ENCODE results near the gene PIK3IP1. TPM values are rescaled to one million over a fixed set of nuclear protein-coding genes. Genes with fewer than 3 reads are reported as not detected.
"Not testable (repeated sequence)": the region's sequence is repeated elsewhere in the genome, so short reads cannot be mapped to it uniquely, and the experiment has no call there.

Gene PIK3IP1
- total RNA-seq, 1 donor from 2014 or later = 12.3 TPM

GRCh38 chr22:31236044-31236443 lies 56.2 kb downstream of the PIK3IP1 start:
- H3K4me1 Mint-ChIP-seq (ENCODE audit: low read depth) = peaks cover 46% of the 10 kb centered on the region
- H3K36me3 Mint-ChIP-seq (ENCODE audit: low read depth); DNase-seq (ENCODE audit: low spot score); H3K9me3 Mint-ChIP-seq; H3K27me3 Mint-ChIP-seq (ENCODE audit: insufficient read depth); intact Hi-C loops (cut with micrococcal nuclease); H3K4me3 Mint-ChIP-seq: not testable (repeated sequence)
- H3K27ac Mint-ChIP-seq = peak overlapping the region; percentile 38

GRCh38 chr22:31235081-31235480 lies 57.2 kb downstream of the PIK3IP1 start:
- H3K27ac Mint-ChIP-seq = no peak overlapping the region
- no peaks in the 10 kb centered on the region for H3K27me3 Mint-ChIP-seq (ENCODE audit: insufficient read depth)
- no peaks in the 10 kb centered on the region for H3K9me3 Mint-ChIP-seq
- DNase-seq (ENCODE audit: low spot score) = no peak
- peaks cover 51% of the 10 kb centered on the region for H3K4me1 Mint-ChIP-seq (ENCODE audit: low read depth)
- H3K36me3 Mint-ChIP-seq (ENCODE audit: low read depth) = peaks cover 8% of the 10 kb centered on the region
- H3K4me3 Mint-ChIP-seq = no peak overlapping the region
- intact Hi-C loops (cut with micrococcal nuclease) = no loop called here

GRCh38 chr22:31233001-31233400 lies 59.3 kb downstream of the PIK3IP1 start:
- intact Hi-C loops (cut with micrococcal nuclease) = loop anchor here (5.0 kb wide), 4 partner anchors 71 to 471 kb away; partner anchors contain the start of genes RNF185 and SELENOM
- peaks cover 50% of the 10 kb centered on the region for H3K4me1 Mint-ChIP-seq (ENCODE audit: low read depth)
- no peak overlapping the region for H3K4me3 Mint-ChIP-seq
- DNase-seq (ENCODE audit: low spot score) = no peak
- no peaks in the 10 kb centered on the region for H3K9me3 Mint-ChIP-seq
- H3K36me3 Mint-ChIP-seq (ENCODE audit: low read depth) = peaks cover 10% of the 10 kb centered on the region
- H3K27me3 Mint-ChIP-seq (ENCODE audit: insufficient read depth) = no peaks in the 10 kb centered on the region
- peak overlapping the region; percentile 41 for H3K27ac Mint-ChIP-seq

Other genes starting within 250 kb of the PIK3IP1 start
- gene SMTN, start 211.2 kb downstream of the PIK3IP1 start, total RNA-seq = 10.2 and 13.7 TPM in 2 replicates
- 6.4 and 9.8 TPM in 2 replicates for gene SELENOM, start 184.9 kb downstream of the PIK3IP1 start, total RNA-seq
- 0.17 TPM in 1 of 2 replicates, not detected in the other for gene INPP5J, start 169.5 kb downstream of the PIK3IP1 start, total RNA-seq
- not detected in 2 replicates for gene PLA2G3, start 152.0 kb downstream of the PIK3IP1 start, total RNA-seq
- 18.7 and 19.6 TPM in 2 replicates for gene RNF185, start 132.3 kb downstream of the PIK3IP1 start, total RNA-seq
- gene LIMK2, start 80.2 kb downstream of the PIK3IP1 start, total RNA-seq = 39.8 and 40.7 TPM in 2 replicates
- 29.5 and 31.5 TPM in 2 replicates for gene PATZ1, start 53.9 kb upstream of the PIK3IP1 start, total RNA-seq
- gene DRG1, start 107.1 kb upstream of the PIK3IP1 start, total RNA-seq = 113 and 125 TPM in 2 replicates
- 101 and 105 TPM in 2 replicates for gene EIF4ENIF1, start 197.4 kb upstream of the PIK3IP1 start, total RNA-seq
- gene SFI1, start 204.0 kb upstream of the PIK3IP1 start, total RNA-seq = 406 and 416 TPM in 2 replicates

Data from activated T-helper 1 cell treated with anti-CD3 and anti-CD28 coated beads, Interleukin-12 subunit alpha, Interleukin-12 subunit beta, Interleukin-2, Interleukin-4 antibody, amounts not matched to agents 30 ng/mL and 10 ng/mL and 1 ng/mL, durations not matched to agents 14 hours and 24 hours and 36 hours (primary cell).